Measurements from ENCODE around the gene SLC22A23.
"Not testable (repeated sequence)": the region's sequence is repeated elsewhere in the genome, so short reads cannot be mapped to it uniquely, and the experiment has no call there.

The SLC22A23 gene

GRCh38 chr6:3397229-3398164 is 59.4 kb downstream of the SLC22A23 start:
- DNase-seq = no peak
- in situ Hi-C loops (cut with HindIII; ENCODE audit: low pct_ligation_motif_present, low pct_unique_long_range_greater_than_20kb, low sequenced_read_pairs) = no loop called here

GRCh38 chr6:3396503-3397180 is 60.2 kb downstream of the SLC22A23 start:
- in situ Hi-C loops (cut with HindIII; ENCODE audit: low pct_ligation_motif_present, low pct_unique_long_range_greater_than_20kb, low sequenced_read_pairs) = no loop called here
- DNase-seq = no peak

GRCh38 chr6:3394671-3395070 is 62.2 kb downstream of the SLC22A23 start:
- DNase-seq = no peak
- in situ Hi-C loops (cut with HindIII; ENCODE audit: low pct_ligation_motif_present, low pct_unique_long_range_greater_than_20kb, low sequenced_read_pairs) = no loop called here

GRCh38 chr6:3393836-3394202 is 63.0 kb downstream of the SLC22A23 start:
- in situ Hi-C loops (cut with HindIII; ENCODE audit: low pct_ligation_motif_present, low pct_unique_long_range_greater_than_20kb, low sequenced_read_pairs) = no loop called here
- DNase-seq = no peak

GRCh38 chr6:3392930-3393835 is 63.7 kb downstream of the SLC22A23 start:
- DNase-seq = no peak
- in situ Hi-C loops (cut with HindIII; ENCODE audit: low pct_ligation_motif_present, low pct_unique_long_range_greater_than_20kb, low sequenced_read_pairs) = no loop called here

GRCh38 chr6:3391902-3392458 is 64.9 kb downstream of the SLC22A23 start:
- no peak for DNase-seq
- in situ Hi-C loops (cut with HindIII; ENCODE audit: low pct_ligation_motif_present, low pct_unique_long_range_greater_than_20kb, low sequenced_read_pairs) = no loop called here

GRCh38 chr6:3390698-3391097 is 66.2 kb downstream of the SLC22A23 start:
- no peak for DNase-seq
- in situ Hi-C loops (cut with HindIII; ENCODE audit: low pct_ligation_motif_present, low pct_unique_long_range_greater_than_20kb, low sequenced_read_pairs) = no loop called here

GRCh38 chr6:3389390-3390167 is 67.3 kb downstream of the SLC22A23 start:
- in situ Hi-C loops (cut with HindIII; ENCODE audit: low pct_ligation_motif_present, low pct_unique_long_range_greater_than_20kb, low sequenced_read_pairs) = no loop called here

GRCh38 chr6:3388786-3389185 is 68.1 kb downstream of the SLC22A23 start:
- in situ Hi-C loops (cut with HindIII; ENCODE audit: low pct_ligation_motif_present, low pct_unique_long_range_greater_than_20kb, low sequenced_read_pairs) = no loop called here
- DNase-seq = no peak

More at GRCh38 chr6:3389390-3390167, 67.3 kb downstream of the SLC22A23 start:
- DNase-seq = no peak

GRCh38 chr6:3386374-3386857 is 70.4 kb downstream of the SLC22A23 start:
- in situ Hi-C loops (cut with HindIII; ENCODE audit: low pct_ligation_motif_present, low pct_unique_long_range_greater_than_20kb, low sequenced_read_pairs) = no loop called here
- no peak for DNase-seq

- DNase-seq = no peak
- in situ Hi-C loops (cut with HindIII; ENCODE audit: low pct_ligation_motif_present, low pct_unique_long_range_greater_than_20kb, low sequenced_read_pairs) = no loop called here
Measured at GRCh38 chr6:3385660-3386151, 71.1 kb downstream of the SLC22A23 start.

- in situ Hi-C loops (cut with HindIII; ENCODE audit: low pct_ligation_motif_present, low pct_unique_long_range_greater_than_20kb, low sequenced_read_pairs); DNase-seq: not testable (repeated sequence)
Measured at GRCh38 chr6:3385181-3385580, 71.7 kb downstream of the SLC22A23 start.

- DNase-seq = no peak
- in situ Hi-C loops (cut with HindIII; ENCODE audit: low pct_ligation_motif_present, low pct_unique_long_range_greater_than_20kb, low sequenced_read_pairs) = no loop called here
Measured at GRCh38 chr6:3384241-3385143, 72.4 kb downstream of the SLC22A23 start.

- no peak for DNase-seq
- in situ Hi-C loops (cut with HindIII; ENCODE audit: low pct_ligation_motif_present, low pct_unique_long_range_greater_than_20kb, low sequenced_read_pairs) = no loop called here
Measured at GRCh38 chr6:3383525-3383924, 73.3 kb downstream of the SLC22A23 start.

GRCh38 chr6:3382326-3383279 is 74.2 kb downstream of the SLC22A23 start:
- no peak for DNase-seq
- in situ Hi-C loops (cut with HindIII; ENCODE audit: low pct_ligation_motif_present, low pct_unique_long_range_greater_than_20kb, low sequenced_read_pairs) = no loop called here

All from ACHN (cell line).